Smooth muscle cell (in vitro differentiated cells): Measurements from ENCODE around the gene TTC3. TPM values are rescaled to one million over a fixed set of nuclear protein-coding genes. Genes with fewer than 3 reads are reported as not detected.
A peak's percentile ranks its signal among the peaks of the same experiment; 100 is the strongest.

Experiments
- DNase-seq: peaks from one replicate; lab custom pipeline; 2025; ENCODE audit not compliant: unreplicated experiment; lab: John Stamatoyannopoulos, UW
- H2AFZ ChIP-seq: fragments of 200-600 bp; sonication (generic); 2 replicates; pipeline ENCODE4 v1.6.0; 2016; ENCODE audit warnings: antibody characterized with exemption, low read depth, mild to moderate bottlenecking
- H3F3A ChIP-seq: fragments of 200-600 bp; sonication (generic); 2 replicates; pipeline ENCODE4 v1.6.0; 2017; ENCODE audit warnings: antibody characterized with exemption, low read depth
- H3K27ac ChIP-seq: fragments of 200-600 bp; sonication (generic); 2 replicates; pipeline ENCODE4 v1.5.1; 2016; ENCODE audit warnings: low read depth, mild to moderate bottlenecking
- H3K27me3 ChIP-seq: fragments of 200-600 bp; sonication (generic); 2 replicates; pipeline ENCODE4 v1.6.1; 2016; ENCODE audit warnings: low read depth, mild to moderate bottlenecking
- H3K36me3 ChIP-seq: fragments of 200-600 bp; sonication (generic); 2 replicates; pipeline ENCODE4 v1.5.1; 2016; ENCODE audit warnings: low read depth
- H3K4me1 ChIP-seq: fragments of 200-600 bp; sonication (generic); 2 replicates; pipeline ENCODE4 v1.5.1; 2016; ENCODE audit warnings: low read depth
- H3K4me2 ChIP-seq: fragments of 200-600 bp; sonication (generic); 2 replicates; pipeline ENCODE4 v1.6.0; 2016; ENCODE audit warnings: mild to moderate bottlenecking
- H3K4me3 ChIP-seq: fragments of 200-600 bp; sonication (generic); 2 replicates; pipeline ENCODE4 v1.5.1; 2016; ENCODE audit warnings: mild to moderate bottlenecking
- H3K79me2 ChIP-seq: fragments of 200-600 bp; sonication (generic); 2 replicates; pipeline ENCODE4 v1.6.0; 2016; ENCODE audit warnings: low read depth, mild to moderate bottlenecking
- H3K9ac ChIP-seq: fragments of 200-600 bp; sonication (generic); 2 replicates; pipeline ENCODE4 v1.6.0; 2016; ENCODE audit warnings: low read depth
- H3K9me3 ChIP-seq: fragments of 200-600 bp; sonication (generic); replicated peaks from 2 replicates; pipeline ENCODE4 v1.5.1; 2016; ENCODE audit warnings: low read depth
- H4K20me1 ChIP-seq: fragments of 200-600 bp; sonication (generic); 2 replicates; pipeline ENCODE4 v1.6.0; 2016; ENCODE audit warnings: low read depth
- CTCF ChIP-seq: fragments of 200-600 bp; sonication (generic); IDR thresholded peaks from 2 replicates; pipeline ENCODE4 v1.5.1; 2017; ENCODE audit warnings: borderline replicate concordance, mild to moderate bottlenecking, antibody characterized with exemption; ENCODE audit not compliant: insufficient read depth, poor library complexity, severe bottlenecking
- WGBS: methylation state at CpG from one replicate; pipeline ENCODE4 v1.1.7; 2016; ENCODE audit warnings: low lambda C conversion rate; 5-methylcytosine and 5-hydroxymethylcytosine counted together
- polyA plus RNA-seq: library from polyadenylated mRNA; unstranded; fragments of >200 nt; fragmentation: Nextera tagmentation; extraction: Ambion mirVana; gene quantifications from 2 replicates; pipeline ENCODE4 v1.2.1, GENCODE V29; 2016
- total RNA-seq: library from RNA; depleted of rRNA; stranded (reverse); fragments of >200 nt; gene quantifications from 2 replicates; pipeline ENCODE4 v1.2.3, GENCODE V29; 2014

Gene TTC3
- total and polyA plus RNA-seq, 2 experiments from 2014 or later = 193 to 224 TPM

- no peak overlapping the region for H3K9ac ChIP-seq
- H3K27ac ChIP-seq = no peak overlapping the region
- H3K9me3 ChIP-seq = no peaks in the 10 kb centered on the region
- no peaks in the 10 kb centered on the region for H3K27me3 ChIP-seq
- 90% methylated on average over 8 of the region's 8 CpGs for WGBS
- peaks cover 4% of the 10 kb centered on the region for H3K79me2 ChIP-seq
- no peak overlapping the region for H3K4me3 ChIP-seq
- no peaks in the 10 kb centered on the region for H3K4me1 ChIP-seq
- H4K20me1 ChIP-seq = peaks cover 64% of the 10 kb centered on the region
- no peaks in the 10 kb centered on the region for H3F3A ChIP-seq
- no peak overlapping the region for H2AFZ ChIP-seq
- no peak for TF ChIP-seq CTCF
- no peak overlapping the region for H3K4me2 ChIP-seq
- no peak for DNase-seq
- peaks cover 35% of the 10 kb centered on the region for H3K36me3 ChIP-seq
These were observed 123.8 kb downstream of the TTC3 start for GRCh38 chr21:37196847-37197246.

- Histone ChIP-seq H2AFZ (no peak overlapping the region), H3F3A (peaks cover 2% of the 10 kb centered on the region), H3K4me1 (no peaks in the 10 kb centered on the region), H3K27ac (no peak overlapping the region), H3K36me3 (peaks cover 37% of the 10 kb centered on the region), H3K4me2 (no peak overlapping the region), H3K9ac (no peak overlapping the region), H3K4me3 (no peak overlapping the region), H3K79me2 (peaks cover under 1% of the 10 kb centered on the region), H4K20me1 (peaks cover 59% of the 10 kb centered on the region), H3K27me3 (no peaks in the 10 kb centered on the region), H3K9me3 (no peaks in the 10 kb centered on the region)
- no peak for DNase-seq
- WGBS = 93% methylated on average over 4 of the region's 4 CpGs
- TF ChIP-seq CTCF = no peak
These were observed 124.7 kb downstream of the TTC3 start for GRCh38 chr21:37197746-37198145.

- Histone ChIP-seq H4K20me1 (peaks cover 57% of the 10 kb centered on the region), H3K4me1 (no peaks in the 10 kb centered on the region), H3K27me3 (no peaks in the 10 kb centered on the region), H3K27ac (peak overlapping the region; percentile 63), H3K9ac (no peak overlapping the region), H3K4me2 (peak overlapping the region; percentile 17), H3F3A (peaks cover 6% of the 10 kb centered on the region), H3K79me2 (no peaks in the 10 kb centered on the region), H2AFZ (no peak overlapping the region), H3K9me3 (no peaks in the 10 kb centered on the region), H3K4me3 (no peak overlapping the region), H3K36me3 (peaks cover 40% of the 10 kb centered on the region)
- DNase-seq = no peak
- TF ChIP-seq CTCF = no peak
- 72% methylated on average over 11 of the region's 11 CpGs for WGBS
These were observed 126.2 kb downstream of the TTC3 start for GRCh38 chr21:37199057-37199924.
